SK-N-SH (cell line): ENCODE data around the gene DDX41. TPM values are rescaled to one million over a fixed set of nuclear protein-coding genes. Genes with fewer than 3 reads are reported as not detected.

Experiments used
- CTCF ChIA-PET: fragments of 300-600, 350-600 bp; formaldehyde crosslinking; extraction: SDS; loops from one replicate; lab custom pipeline; 2021; lab: Yijun Ruan, JAX
- POLR2A ChIA-PET: fragments of 350-600 bp; sonication (Branson Sonifier 250); formaldehyde crosslinking; extraction: SDS; loops from one replicate; lab custom pipeline; 2020; ENCODE audit warnings: antibody characterized with exemption, inconsistent platforms; lab: Yijun Ruan, JAX
- DNase-seq: peaks from one replicate; pipeline ENCODE4 v3.0.0; 2012
- H2AFZ ChIP-seq: fragments of 200-600 bp; sonication (generic); 2 replicates; pipeline ENCODE4 v1.8.1; 2016; ENCODE audit warnings: antibody characterized with exemption, mild to moderate bottlenecking, low read depth
- H3F3A ChIP-seq: fragments of 200-600 bp; sonication (generic); replicated peaks from 2 replicates; pipeline ENCODE3; 2016; ENCODE audit warnings: antibody characterized with exemption, mild to moderate bottlenecking; ENCODE audit not compliant: insufficient read depth
- H3K27ac ChIP-seq, 2 experiments: fragments of 200-500 bp in 1 of 2; fragments of 200-600 bp in 1 of 2; sonication (Bioruptor generic) in 1 of 2; sonication (generic), shearing (Covaris generic) in 1 of 2; 2 replicates each; pipeline versions ENCODE4 v1.5.1 to v1.6.1; 2014 to 2016; ENCODE audit warnings: low read depth in 2 of 2, inconsistent platforms in 1 of 2, low read length in 1 of 2, mild to moderate bottlenecking in 1 of 2, mixed read lengths in 1 of 2
- H3K27me3 ChIP-seq: fragments of 200-600 bp; sonication (generic), shearing (Covaris generic); 2 replicates; pipeline ENCODE4 v1.6.1; 2016; ENCODE audit warnings: mixed run types; ENCODE audit not compliant: insufficient read depth
- H3K36me3 ChIP-seq, 2 experiments: fragments of 200-500 bp in 1 of 2; fragments of 200-600 bp in 1 of 2; sonication (Bioruptor generic) in 1 of 2; sonication (generic) in 1 of 2; replicated peaks in 1 of 2; 2 replicates each; pipeline versions ENCODE3 to v1.5.1; 2014 to 2016; ENCODE audit warnings: low read length in 1 of 2, mild to moderate bottlenecking in 1 of 2; ENCODE audit not compliant: insufficient read depth in 2 of 2, control insufficient read depth in 1 of 2
- H3K4me1 ChIP-seq, 2 experiments: fragments of 200-500 bp in 1 of 2; fragments of 200-600 bp in 1 of 2; sonication (Bioruptor generic) in 1 of 2; sonication (generic), shearing (Covaris generic) in 1 of 2; 2 replicates each; pipeline versions ENCODE4 v1.5.1 to v1.6.1; 2014 to 2016; ENCODE audit warnings: low read depth in 1 of 2, low read length in 1 of 2, mixed run types in 1 of 2; ENCODE audit not compliant: insufficient read depth in 2 of 2, control insufficient read depth in 1 of 2
- H3K4me2 ChIP-seq: fragments of 200-600 bp; sonication (generic), shearing (Covaris generic); 2 replicates; pipeline ENCODE4 v1.6.1; 2017; ENCODE audit warnings: mixed run types
- H3K4me3 ChIP-seq, 2 experiments: fragments of 200-500 bp in 1 of 2; fragments of 200-600 bp in 1 of 2; sonication (Bioruptor generic) in 1 of 2; sonication (generic), shearing (Covaris generic) in 1 of 2; 2 replicates each; pipeline versions ENCODE4 v1.5.1 to v1.8.1; 2014 to 2016; ENCODE audit warnings: low read depth in 2 of 2, inconsistent platforms in 1 of 2, low read length in 1 of 2, mild to moderate bottlenecking in 1 of 2, mixed read lengths in 1 of 2, moderate library complexity in 1 of 2
- H3K79me2 ChIP-seq: fragments of 200-600 bp; sonication (generic); 2 replicates; pipeline ENCODE4 v1.8.1; 2017; ENCODE audit warnings: mild to moderate bottlenecking; ENCODE audit not compliant: insufficient read depth
- H3K9ac ChIP-seq: fragments of 200-600 bp; sonication (generic); 2 replicates; pipeline ENCODE4 v1.6.1; 2017; ENCODE audit warnings: mixed run types
- H3K9me2 ChIP-seq: fragments of 200-600 bp; sonication (generic); 2 replicates; pipeline ENCODE4 v1.6.1; 2017; ENCODE audit warnings: mixed run types
- H3K9me3 ChIP-seq: fragments of 200-600 bp; sonication (generic); 2 replicates; pipeline ENCODE4 v1.6.1; 2017; ENCODE audit warnings: mixed run types, mild to moderate bottlenecking, moderate library complexity
- H4K20me1 ChIP-seq: fragments of 200-600 bp; sonication (generic); 2 replicates; pipeline ENCODE4 v1.6.1; 2017; ENCODE audit warnings: mild to moderate bottlenecking, mixed run types; ENCODE audit not compliant: insufficient read depth
- CHD2 ChIP-seq: fragments of 150-350 bp; IDR thresholded peaks from 2 replicates; pipeline ENCODE4 v1.6.1; 2018; ENCODE audit warnings: low read length; ENCODE audit not compliant: partially characterized antibody
- EP300 ChIP-seq, 2 experiments: IDR thresholded peaks; 2 replicates each; pipeline versions ENCODE4 v1.4.0 to v1.6.1; 2012; ENCODE audit warnings: borderline replicate concordance in 1 of 2, low read depth in 1 of 2, low read length in 1 of 2
- EZH2phosphoT487 ChIP-seq: fragments of 200-600 bp; sonication (generic); IDR thresholded peaks from 2 replicates; pipeline ENCODE4 v1.6.1; 2017; ENCODE audit warnings: low read depth, mixed run types, mild to moderate bottlenecking, antibody characterized with exemption, moderate library complexity, borderline replicate concordance
- FOXM1 ChIP-seq: IDR thresholded peaks from 2 replicates; pipeline ENCODE4 v1.4.0; 2012; ENCODE audit warnings: low read depth, mild to moderate bottlenecking
- IRF3 ChIP-seq: fragments of 150-350 bp; IDR thresholded peaks from 2 replicates; pipeline ENCODE4 v1.6.1; 2016; ENCODE audit warnings: mild to moderate bottlenecking, low read depth, low read length
- JUND ChIP-seq: IDR thresholded peaks from 2 replicates; pipeline ENCODE4 v1.4.0; 2012
- RAD21 ChIP-seq: IDR thresholded peaks from 2 replicates; pipeline ENCODE4 v1.6.1; 2012; ENCODE audit warnings: mild to moderate bottlenecking, low read length
- REST ChIP-seq: IDR thresholded peaks from 2 replicates; pipeline ENCODE4 v1.6.1; 2012; ENCODE audit warnings: mild to moderate bottlenecking, low read depth, low read length, moderate library complexity
- RFX5 ChIP-seq: IDR thresholded peaks from 2 replicates; pipeline ENCODE4 v1.6.1; 2012; ENCODE audit warnings: mild to moderate bottlenecking, improper control_type of control experiment, low read length
- TEAD4 ChIP-seq: IDR thresholded peaks from 2 replicates; pipeline ENCODE4 v1.4.0; 2012; ENCODE audit warnings: mild to moderate bottlenecking, borderline replicate concordance; ENCODE audit not compliant: insufficient read depth
- WGBS: methylation state at CpG from one replicate; pipeline ENCODE4 v1.1.6; 2017; ENCODE audit warnings: low lambda C conversion rate; 5-methylcytosine and 5-hydroxymethylcytosine counted together
- polyA plus RNA-seq, 3 experiments: library from polyadenylated mRNA; depleted of rRNA; stranded (reverse); fragments of >200 nt; gene quantifications; 2 replicates each; pipeline ENCODE4 v1.2.3, GENCODE V29; 2012

DDX41 gene
- polyA plus RNA-seq, 1 of the 3 experiments (the other 2 are of a cell fraction) = 176 TPM

GRCh38 chr5:177471610-177472356 is 45.0 kb downstream of the DDX41 start:
- POLR2A ChIA-PET = interaction anchor here (1.1 to 4.6 kb wide), 9 partner anchors 8 to 29 kb away, joined by 3 to 43 read pairs (median 10); partner anchors contain the start of gene PDLIM7
- WGBS = 52% methylated on average over 9 of the region's 14 CpGs

More at GRCh38 chr5:177471610-177472356, 45.0 kb downstream of the DDX41 start:
- CTCF ChIA-PET = interaction anchor here (1.0 to 20.3 kb wide), 12 partner anchors 10 to 101 kb away, joined by 3 to 215 read pairs (median 7); partner anchors contain the start of gene PDLIM7
- no peaks in the 10 kb centered on the region for H3K9me2 ChIP-seq
- peak overlapping the region; percentile 81 for H3K9ac ChIP-seq
- peaks cover 35 to 64% of the 10 kb centered on the region in 2 experiments; a peak in 3 of 4 replicates for H3K4me1 ChIP-seq
- H2AFZ ChIP-seq = no peak overlapping the region
- H3K4me3 ChIP-seq = peak overlapping the region; percentile 96
- peaks cover 55% of the 10 kb centered on the region for H3K79me2 ChIP-seq
- DNase-seq = peak; percentile 73
- TF ChIP-seq CHD2 = no peak
- TF ChIP-seq RFX5 = no peak
- TF ChIP-seq RAD21 = no peak
- TF ChIP-seq FOXM1 = no peak
- no peak for TF ChIP-seq TEAD4
- TF ChIP-seq JUND = no peak
- no peak for TF ChIP-seq EP300 (IDR thresholded peaks at IDR 0.05; ENCODE audit: borderline replicate concordance in 1 of 2, low read depth in 1 of 2, low read length in 1 of 2)
- TF ChIP-seq EZH2phosphoT487 = no peak
- TF ChIP-seq REST = no peak
- TF ChIP-seq IRF3 = no peak
- peak overlapping the region; percentile 100 for H3K4me2 ChIP-seq
- peaks cover 12 to 32% of the 10 kb centered on the region in 2 experiments for H3K36me3 ChIP-seq
- H3K27me3 ChIP-seq = no peaks in the 10 kb centered on the region
- peaks cover 23% of the 10 kb centered on the region for H3F3A ChIP-seq
- H4K20me1 ChIP-seq = peaks cover 55% of the 10 kb centered on the region
- no peaks in the 10 kb centered on the region for H3K9me3 ChIP-seq
- peak overlapping the region; percentile 52 to 92; a peak in 3 of 4 replicates for H3K27ac ChIP-seq
